Measurements from ENCODE around the gene C18orf32. TPM values are rescaled to one million over a fixed set of nuclear protein-coding genes. Genes with fewer than 3 reads are reported as not detected.

The C18orf32 gene
- total and polyA plus RNA-seq, 2 of the 8 experiments (the other 6 are each of a cell fraction or from before 2014, with no cell fraction given): 17.3 to 20.1 TPM

GRCh38 chr18:49460976-49461601 is 25.9 kb downstream of the C18orf32 start:
- Histone ChIP-seq H3K23me2 (ENCODE audit: low read depth, low read length) (peaks cover 7% of the 10 kb centered on the region; the same call in 1 of the 2 replicates), H3K79me1 (ENCODE audit: low read depth, low read length) (peaks cover 3% of the 10 kb centered on the region; the same call in 1 of the 2 replicates), H4K8ac (ENCODE audit: extremely low read depth, insufficient read depth, low read length) (no peak overlapping the region; the same call in 1 of the 2 replicates), H3K9ac (replicated peaks in 1 of 4; ENCODE audit: extremely low read depth in 1 of 4, low read depth in 3 of 4, low read length in 3 of 4) (no peak overlapping the region), H4K20me1 (replicated peaks in 1 of 2; ENCODE audit: control insufficient read depth in 1 of 2, insufficient read depth in 2 of 2, low read length in 2 of 2) (no peaks in the 10 kb centered on the region), H3K56ac (replicated peaks; ENCODE audit: insufficient read length, low read depth, low read length) (no peak overlapping the region), H2BK15ac (ENCODE audit: low read length) (no peak overlapping the region), H3K4me2 (ENCODE audit: insufficient read depth in 1 of 2, low read depth in 2 of 2, low read length in 2 of 2) (peak overlapping the region; percentile 79 to 84), H3K23ac (ENCODE audit: insufficient read length) (no peak overlapping the region), H2BK12ac (ENCODE audit: low read depth, low read length) (no peak overlapping the region), H3K4me1 (replicated peaks in 1 of 4; ENCODE audit: control insufficient read depth in 3 of 4, insufficient read depth in 4 of 4, low read length in 3 of 4) (peaks cover 0 to 17% (median 4%) of the 10 kb centered on the region in 4 experiments; a peak in 5 of 7 replicates), H3K4me3 (ENCODE audit: extremely low read depth in 1 of 4, insufficient read depth in 2 of 4, low read depth in 3 of 4, low read length in 4 of 4) (peak overlapping the region in 2 of 4 experiments; percentile 90 to 97; a peak in 3 of 8 replicates), H2BK20ac (ENCODE audit: low read length) (no peak overlapping the region), H3K14ac (ENCODE audit: insufficient read length) (no peak overlapping the region), H2BK120ac (replicated peaks; ENCODE audit: low read depth, low read length) (no peak overlapping the region), H4K91ac (replicated peaks; ENCODE audit: insufficient read length, low read length) (no peak overlapping the region), H3K18ac (ENCODE audit: extremely low read depth, low read length) (0 out of 2 replicates have a peak overlapping the region, but pooled peaks have one; percentile 20), H2AFZ (ENCODE audit: low read length) (peak overlapping the region; percentile 61), H2AK5ac (ENCODE audit: low read depth, low read length) (no peak overlapping the region), H3K27me3 (replicated peaks in 1 of 4; ENCODE audit: control insufficient read depth in 3 of 4, extremely low read depth in 1 of 4, insufficient read depth in 3 of 4, low read length in 3 of 4) (no peaks in the 10 kb centered on the region), H3K9me3 (ENCODE audit: insufficient read depth in 2 of 2, low read depth in 1 of 2, low read length in 1 of 2) (no peaks in the 10 kb centered on the region), H3K36me3 (ENCODE audit: control insufficient read depth in 2 of 4, insufficient read depth in 4 of 4, low read length in 3 of 4) (no peaks in the 10 kb centered on the region), H2BK5ac (ENCODE audit: low read depth, low read length) (no peak overlapping the region; the same call in 1 of the 2 replicates), H3K79me2 (ENCODE audit: control insufficient read depth in 1 of 2, insufficient read depth in 2 of 2, low read length in 2 of 2) (peaks cover 0 to 17% of the 10 kb centered on the region in 2 experiments; a peak in 2 of 4 replicates), H4K5ac (ENCODE audit: insufficient read length, low read depth, low read length) (no peak overlapping the region), H3K4ac (replicated peaks; ENCODE audit: insufficient read length, low read depth, low read length) (no peak overlapping the region), H3K27ac (ENCODE audit: low read depth, low read length) (no peak overlapping the region)
- CTCF ChIA-PET (ENCODE audit: partially characterized antibody): interaction anchor here (0.7 to 3.2 kb wide), 3 partner anchors 10 to 76 kb away, joined by 3 to 13 read pairs (median 5); no protein-coding TSS in a partner anchor
- whole genome bisulfite sequencing, 2 experiments (ENCODE audit: extremely low coverage in 1 of 2, insufficient coverage in 1 of 2, insufficient read length in 1 of 2, insufficient replicate concordance in 2 of 2, low coverage in 1 of 2, low lambda C conversion rate in 2 of 2, missing lambda C conversion rate in 1 of 2): 79% methylated on average over 17 of the region's 19 CpGs; no CpG with 5 or more reads in 1 of the 2 experiments
- no peak for TF ChIP-seq SIX5 (IDR thresholded peaks at IDR 0.05; ENCODE audit: low read depth, low read length)
- 0 out of 2 replicates have a peak, but pooled peaks have one; percentile 43 for TF ChIP-seq E2F6 (IDR thresholded peaks at IDR 0.05)
- FAIRE-seq: no peak
- POLR2A ChIA-PET (ENCODE audit: partially characterized antibody): interaction anchor here (1.2 to 3.9 kb wide), 3 partner anchors 9 to 27 kb away, joined by 3 to 34 read pairs (median 4); partner anchors contain the start of gene C18orf32
- no peak for DNase-seq (ENCODE audit: low read depth in 1 of 2, low spot score in 2 of 2)
